Tracheal epithelial cell (primary cell): Measurements from ENCODE around the gene RSPH4A. TPM values are rescaled to one million over a fixed set of nuclear protein-coding genes. Genes with fewer than 3 reads are reported as not detected.

ENCODE experiments used
- total RNA-seq: library from RNA; depleted of rRNA; stranded (reverse); fragments of >200 nt; gene quantifications from 2 replicates; pipeline ENCODE4 v1.2.1, GENCODE V29; 2014

RSPH4A gene
- total RNA-seq: under 0.01 TPM in 1 of 2 replicates, not detected in the other

DNA sequence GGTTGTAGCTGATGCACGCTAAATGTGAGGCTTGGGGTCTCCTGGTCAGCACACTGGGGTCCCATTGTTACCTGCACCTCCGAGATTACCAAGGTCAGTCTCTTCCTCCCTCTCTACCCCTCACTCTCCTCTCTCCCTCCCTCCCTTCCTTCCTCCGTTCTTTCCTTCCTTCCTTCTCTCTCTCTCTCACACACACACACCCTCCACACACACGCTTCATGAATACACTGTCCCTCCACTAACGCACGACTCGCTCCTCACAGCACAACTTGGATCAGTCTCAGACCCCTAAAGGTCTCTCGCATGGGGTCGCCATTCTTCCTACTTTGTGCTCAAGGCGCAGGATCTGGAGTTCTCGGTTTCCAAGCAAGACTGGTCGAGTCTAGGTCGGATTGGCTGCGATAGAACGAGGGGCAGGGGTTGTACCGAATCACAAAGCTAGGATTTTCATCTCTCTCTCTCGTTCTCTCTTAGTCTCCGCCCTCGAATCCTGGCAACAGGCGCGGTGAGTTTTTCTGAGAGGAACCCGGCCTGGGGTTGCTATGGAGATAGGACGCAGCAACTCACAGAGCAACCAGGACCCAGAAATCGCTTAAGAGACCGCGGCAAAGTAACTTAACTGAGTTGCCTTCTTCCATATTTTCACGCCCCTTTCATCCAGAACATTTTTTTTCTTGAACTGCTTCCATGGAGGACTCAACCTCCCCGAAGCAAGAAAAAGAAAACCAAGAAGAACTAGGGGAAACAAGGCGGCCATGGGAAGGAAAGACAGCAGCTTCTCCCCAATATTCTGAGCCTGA is at the start of gene RSPH4A:
Gene RSPH4A (plus strand): TSS at position 543 of the 800 bp plus-strand sequence. CDS start 145 bp downstream, at position 688.

DNA sequence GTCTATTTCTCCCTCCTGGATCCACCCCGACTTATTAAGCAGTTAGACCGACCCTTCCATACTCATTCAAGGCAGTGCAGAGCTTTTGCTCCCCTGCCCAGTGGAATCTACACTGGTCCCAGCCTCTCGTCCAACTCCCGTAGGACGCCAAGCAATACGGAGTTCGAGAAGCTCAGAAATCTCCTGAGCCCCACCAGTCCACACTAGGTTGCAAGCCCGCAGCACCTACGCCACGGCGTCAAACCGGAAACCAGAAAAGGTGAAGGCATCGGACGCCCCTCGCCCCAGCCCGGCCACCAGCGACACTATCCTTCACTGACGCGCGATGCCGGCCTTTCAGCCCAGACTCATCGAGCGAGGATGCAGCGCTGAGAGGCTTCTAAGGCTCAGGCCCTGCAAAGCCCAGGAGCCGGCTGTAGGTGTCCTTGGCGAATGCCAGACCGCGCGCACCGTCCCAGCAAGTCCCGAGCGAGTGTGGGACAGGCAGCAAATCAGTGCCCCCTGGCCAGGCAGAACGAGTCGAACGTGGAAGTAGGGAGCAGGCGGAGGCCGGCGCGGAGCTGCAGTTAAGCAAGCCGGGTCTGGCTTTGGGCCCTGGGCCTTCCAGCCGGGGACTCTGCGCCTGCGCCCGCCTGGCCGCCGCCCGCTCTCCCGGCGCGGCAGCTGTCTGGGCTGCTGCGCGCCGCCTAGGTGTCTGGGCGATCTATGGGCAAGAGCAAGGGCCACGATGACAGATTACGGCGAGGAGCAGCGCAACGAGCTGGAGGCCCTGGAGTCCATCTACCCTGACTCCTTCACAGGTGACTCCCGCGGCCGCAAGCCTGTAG is 45.2 kb upstream of the RSPH4A start, which contains the start of gene RWDD1:
Gene RWDD1 (plus strand): TSS at position 649 of the 827 bp plus-strand sequence. CDS start 79 bp downstream, at position 728.

DNA sequence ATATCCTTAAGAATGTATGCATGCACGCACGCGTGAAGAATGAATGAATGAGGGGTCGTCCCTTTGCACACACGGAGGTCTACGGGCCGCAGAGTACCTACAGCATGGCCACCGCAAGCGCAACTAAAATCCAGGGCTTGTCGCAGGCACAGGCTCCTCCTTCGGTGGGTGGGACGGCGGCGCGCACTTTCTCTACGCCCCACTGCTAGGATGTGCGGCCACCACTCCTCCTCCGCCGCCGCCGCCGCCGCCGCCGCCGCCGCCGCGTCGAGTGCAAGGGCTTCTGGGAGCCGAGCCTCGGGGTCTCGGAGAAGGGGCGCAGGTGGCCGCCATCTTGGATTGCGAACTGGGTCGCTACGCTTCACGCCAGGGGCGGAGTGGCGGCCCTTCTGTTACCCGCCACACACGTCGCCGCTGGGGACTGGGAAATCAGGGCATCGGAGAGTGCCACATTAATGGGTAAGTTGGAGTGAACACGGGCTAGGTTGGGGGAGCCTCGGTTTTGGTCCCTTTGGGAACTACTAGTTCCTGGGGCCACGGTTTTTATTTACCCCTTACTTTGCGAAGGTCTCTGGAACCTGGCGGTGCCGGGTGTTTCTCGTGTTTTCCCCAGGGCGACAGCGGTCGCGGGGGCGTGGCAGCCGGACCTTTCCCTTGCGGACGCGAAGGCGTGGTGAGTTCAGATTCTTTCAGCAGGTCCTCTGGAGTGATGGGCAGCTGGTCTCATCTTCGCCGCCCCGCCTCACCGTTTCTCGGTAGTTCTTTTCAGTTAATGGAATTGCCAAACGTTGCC is 64.8 kb downstream of the RSPH4A start, which contains the start of gene KPNA5:
Gene KPNA5 (plus strand): TSS at position 332 of the 793 bp plus-strand sequence. CDS start 124 bp downstream, at position 456.

Other genes starting within 250 kb of the RSPH4A start
- gene DSE, start 245.5 kb upstream of the RSPH4A start, total RNA-seq: 113 and 202 TPM in 2 replicates
- 1.3 and 1.4 TPM in 2 replicates for gene CALHM6, start 155.1 kb upstream of the RSPH4A start, total RNA-seq
- under 0.01 TPM in 1 of 2 replicates, not detected in the other for gene CALHM5, start 104.8 kb upstream of the RSPH4A start, total RNA-seq
- gene TRAPPC3L, start 70.8 kb upstream of the RSPH4A start, total RNA-seq: not detected in 2 replicates
- gene CALHM4, start 62.7 kb upstream of the RSPH4A start, total RNA-seq: not detected in 2 replicates
- 13.3 and 19.4 TPM in 2 replicates for gene RWDD1, start 45.0 kb upstream of the RSPH4A start, total RNA-seq
- gene ZUP1, start 52.3 kb downstream of the RSPH4A start, total RNA-seq: 15.4 and 21.1 TPM in 2 replicates
- 5.3 and 6.6 TPM in 2 replicates for gene KPNA5, start 64.7 kb downstream of the RSPH4A start, total RNA-seq
- not detected in 2 replicates for gene FAM162B, start 149.2 kb downstream of the RSPH4A start, total RNA-seq
- gene GPRC6A, start 212.6 kb downstream of the RSPH4A start, total RNA-seq: under 0.01 TPM in 1 of 2 replicates, not detected in the other